HG03558 (cell line): ENCODE data around the gene SMYD3.
"Not testable (repeated sequence)": the region's sequence is repeated elsewhere in the genome, so short reads cannot be mapped to it uniquely, and the experiment has no call there.

ENCODE experiments used
- ATAC-seq: cut with Tn5 transposase; IDR thresholded peaks from one replicate; pipeline ENCODE4 v1.9.1; 2021; ENCODE audit warnings: moderate number of reproducible peaks; ENCODE audit not compliant: unreplicated experiment; ENCODE audit errors: extremely low read depth

The SMYD3 gene

DNA sequence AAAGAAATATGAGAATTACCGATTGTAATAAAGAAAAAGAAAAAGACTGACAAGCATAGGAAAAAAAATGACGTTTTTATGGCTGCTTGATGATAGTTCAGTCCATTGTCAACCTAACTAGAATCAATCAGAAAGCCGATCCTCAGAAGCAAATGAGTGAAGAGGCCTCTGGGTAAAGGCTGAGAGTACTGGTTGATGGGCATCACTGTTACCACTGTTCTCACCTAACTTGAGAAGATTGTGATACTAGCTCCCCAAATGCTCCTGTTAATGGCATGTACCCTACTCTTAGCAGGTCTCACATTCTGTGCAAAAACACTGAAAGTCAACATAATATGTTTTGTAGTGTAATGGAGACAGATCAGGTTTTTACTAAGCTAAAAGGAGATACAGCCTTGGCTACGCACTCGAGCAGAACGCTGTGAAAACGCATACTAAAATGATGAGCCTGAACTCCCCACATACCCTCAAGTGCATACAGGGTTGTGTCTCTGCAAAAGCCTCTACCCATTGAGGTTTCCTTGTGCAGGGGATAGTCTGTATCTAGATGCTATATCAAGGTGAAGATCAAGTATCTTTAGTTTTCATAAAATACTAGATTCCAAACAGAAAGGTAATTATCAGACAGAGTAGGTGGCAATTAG is 554.6 kb downstream of the SMYD3 start:
- ATAC-seq: no peak

DNA sequence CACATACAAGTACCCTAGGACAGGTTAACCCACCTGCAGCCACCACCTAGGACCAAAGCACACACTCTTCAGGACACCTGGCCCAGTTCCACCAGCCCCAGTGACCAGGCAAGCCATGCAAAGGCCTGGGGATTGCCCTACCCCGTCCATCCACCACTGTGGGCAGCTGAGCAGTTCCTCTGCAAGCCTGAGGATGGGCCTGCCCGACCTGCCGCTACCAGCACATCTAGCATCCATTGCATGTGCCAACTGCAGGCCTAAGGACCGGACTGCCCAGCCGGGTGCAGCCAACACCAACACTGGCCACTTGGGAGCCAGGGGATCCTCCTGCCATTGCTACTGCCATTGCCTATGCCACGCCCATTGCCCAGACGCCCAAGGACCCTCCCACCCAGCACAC is 558.3 kb downstream of the SMYD3 start:
- no peak for ATAC-seq

DNA sequence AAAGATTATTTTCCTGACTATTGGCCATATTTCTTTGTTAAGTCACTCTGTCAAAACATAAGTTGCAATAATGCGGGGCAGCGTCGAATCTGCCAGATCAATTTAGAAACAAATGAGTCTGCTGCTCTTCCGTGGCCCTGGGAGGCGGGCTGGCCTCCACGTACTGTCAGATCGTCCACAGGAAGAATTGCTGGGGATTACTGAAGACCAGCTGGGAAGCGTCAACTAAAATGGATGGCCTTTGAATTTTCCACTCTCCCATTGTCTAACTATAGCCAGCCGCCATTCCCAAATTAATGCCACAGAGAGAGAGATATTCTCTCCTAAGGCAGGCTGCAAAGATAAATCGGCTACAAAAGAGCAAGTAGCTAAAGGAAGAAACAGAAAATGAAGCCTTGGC is 560.2 kb downstream of the SMYD3 start:
- ATAC-seq: no peak

DNA sequence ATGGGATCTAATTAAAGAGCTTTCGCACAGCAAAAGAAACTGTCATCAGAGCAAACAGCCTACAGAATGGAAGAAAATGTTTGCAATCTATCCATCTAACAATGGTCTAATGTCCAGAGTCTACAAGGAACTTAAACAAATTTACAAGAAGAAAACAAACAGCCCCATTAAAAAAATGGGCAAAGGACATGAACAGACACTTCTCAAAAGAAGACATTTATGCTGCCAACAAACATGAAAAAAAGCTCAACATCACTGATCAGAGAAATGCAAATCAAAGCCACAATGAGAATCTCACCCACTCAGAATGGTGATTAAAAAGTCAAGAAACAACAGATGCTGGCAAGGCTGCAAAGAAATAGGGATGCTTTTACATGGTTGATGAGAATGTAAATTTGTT is 561.9 kb downstream of the SMYD3 start:
- not testable (repeated sequence) for ATAC-seq

DNA sequence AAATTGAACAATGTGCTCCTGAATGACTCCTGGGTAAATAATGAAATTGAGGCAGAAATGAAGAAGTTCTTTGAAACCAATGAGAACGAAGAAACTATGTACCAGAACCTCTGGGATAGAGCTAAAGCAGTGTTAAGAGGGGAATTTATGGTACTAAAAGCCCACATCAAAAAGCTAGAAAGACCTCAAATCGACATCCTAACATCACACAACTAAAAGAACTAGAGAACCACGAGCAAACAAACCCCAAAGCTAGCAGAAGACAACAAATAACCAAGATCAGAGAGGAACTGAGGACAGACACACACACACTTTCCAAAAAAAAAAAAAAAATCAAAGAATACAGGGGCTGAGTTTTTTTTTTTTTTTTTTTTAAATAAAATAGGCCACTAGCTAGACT is 564.2 kb downstream of the SMYD3 start:
- ATAC-seq: no peak

DNA sequence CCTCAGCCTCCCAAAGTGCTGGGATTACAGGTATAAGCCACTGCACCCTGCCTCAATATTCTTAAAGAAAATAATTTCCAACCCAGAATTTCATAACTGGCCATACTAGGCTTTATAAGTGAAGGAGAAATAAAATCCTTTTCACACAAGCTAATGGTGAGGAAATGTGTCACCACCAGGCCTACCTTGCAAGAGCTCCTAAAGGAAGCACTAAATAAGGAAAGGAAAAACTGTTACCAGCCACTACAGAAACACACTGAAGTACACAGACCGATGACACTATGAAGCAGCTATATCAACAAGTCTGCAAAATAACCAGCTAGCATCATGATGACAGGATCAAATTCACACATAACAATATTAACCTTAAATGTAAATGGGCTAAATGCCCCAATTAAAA is 565.3 kb downstream of the SMYD3 start:
- ATAC-seq: not testable (repeated sequence)

DNA sequence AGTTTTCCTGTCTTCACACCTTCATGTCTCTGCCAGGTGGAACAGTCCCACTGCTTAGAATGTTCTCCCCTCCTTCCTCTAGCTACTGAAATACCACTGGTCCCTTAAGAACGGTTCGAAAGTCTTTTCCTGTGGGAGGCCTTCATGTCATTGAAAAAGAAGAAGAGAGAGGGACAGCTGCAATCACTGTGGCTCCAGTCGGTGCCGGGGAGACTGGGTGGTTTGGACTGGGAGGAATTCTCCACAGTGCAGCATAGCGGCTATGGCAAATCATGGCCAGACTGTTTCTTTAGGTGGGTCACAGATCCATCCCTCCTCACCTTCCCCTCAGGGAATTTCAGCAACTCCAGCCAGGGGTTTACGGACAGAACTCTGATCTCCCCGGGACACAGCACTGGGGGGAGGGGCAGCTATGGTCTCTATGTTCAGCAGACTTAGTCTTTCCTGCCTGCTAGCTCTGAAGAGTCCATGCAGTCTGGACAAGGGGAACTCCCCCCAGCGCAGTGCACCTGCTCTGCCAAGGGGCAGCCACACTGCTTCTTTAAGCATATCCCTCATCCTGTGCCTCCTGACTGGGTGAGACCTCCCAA is 567.2 kb downstream of the SMYD3 start:
- no peak for ATAC-seq

DNA sequence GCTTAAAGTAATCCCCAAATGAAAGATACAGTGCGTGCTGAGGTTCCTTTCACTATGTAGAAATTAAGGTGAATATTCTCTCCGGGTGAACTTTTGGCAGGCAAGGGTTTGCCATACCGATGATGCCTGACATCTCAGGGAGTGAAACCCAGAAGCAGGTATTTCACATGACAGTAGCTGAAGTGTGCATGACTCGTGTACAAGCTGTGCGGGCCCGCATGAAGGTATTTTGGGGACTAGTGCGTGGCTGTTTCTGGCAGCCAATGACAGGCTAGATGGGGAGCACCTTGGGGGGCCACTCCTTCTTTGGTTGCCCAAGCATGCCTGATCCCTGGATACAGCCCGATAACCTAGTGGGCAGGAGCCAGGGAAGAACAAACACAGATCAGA is 569.0 kb downstream of the SMYD3 start:
- no peak for ATAC-seq

DNA sequence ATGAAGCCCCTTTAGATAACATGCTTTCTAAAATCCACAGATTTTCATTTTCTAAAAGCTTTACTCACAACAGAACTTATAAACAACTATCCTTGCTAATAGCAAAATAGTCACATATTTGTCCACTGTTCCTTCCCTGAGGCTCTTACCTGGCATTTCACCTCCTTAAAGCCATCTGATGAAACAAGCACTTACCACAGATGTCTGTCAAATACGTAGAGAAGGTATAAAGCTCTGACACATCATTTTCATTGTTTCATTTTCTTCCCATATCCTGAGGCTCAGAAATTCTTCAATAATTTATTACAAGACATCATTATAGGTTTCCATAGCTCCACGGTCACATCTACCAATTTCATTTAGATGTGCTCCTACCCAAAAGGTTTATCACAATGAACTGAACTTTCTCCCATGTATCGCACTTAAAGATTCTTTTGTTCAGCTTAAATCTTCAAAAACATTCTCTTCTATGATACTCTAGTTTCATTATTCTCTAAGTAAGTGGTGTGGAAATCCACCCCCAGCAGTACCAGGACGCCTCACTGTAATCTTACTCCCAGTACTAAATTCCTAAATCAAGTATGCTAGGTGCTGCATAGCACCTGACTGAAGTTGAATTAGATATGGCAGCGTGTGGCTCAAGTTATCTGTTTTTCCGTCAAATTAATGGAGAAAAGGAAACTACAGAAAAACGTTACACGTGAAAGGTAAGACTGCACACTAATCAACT is 569.6 kb downstream of the SMYD3 start:
- ATAC-seq: no peak

DNA sequence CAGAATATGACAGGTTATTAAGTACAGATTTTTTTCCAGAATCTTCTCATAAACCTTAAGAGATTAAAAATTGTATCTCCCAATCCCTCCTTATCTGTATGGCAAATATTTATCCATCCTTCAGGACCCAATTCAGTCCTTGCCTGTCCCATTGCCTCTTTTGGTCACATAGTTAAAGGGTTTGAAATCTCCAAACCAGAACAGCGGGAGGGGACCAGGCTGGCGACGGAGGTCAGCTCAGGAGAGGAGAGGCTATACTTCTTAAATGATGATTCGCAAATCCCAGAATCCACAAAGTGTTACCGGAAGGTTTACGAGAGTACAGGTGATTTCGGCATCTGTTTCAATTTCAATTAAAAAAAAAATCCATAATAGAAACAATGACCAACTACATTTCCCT is 572.7 kb downstream of the SMYD3 start:
- no peak for ATAC-seq

DNA sequence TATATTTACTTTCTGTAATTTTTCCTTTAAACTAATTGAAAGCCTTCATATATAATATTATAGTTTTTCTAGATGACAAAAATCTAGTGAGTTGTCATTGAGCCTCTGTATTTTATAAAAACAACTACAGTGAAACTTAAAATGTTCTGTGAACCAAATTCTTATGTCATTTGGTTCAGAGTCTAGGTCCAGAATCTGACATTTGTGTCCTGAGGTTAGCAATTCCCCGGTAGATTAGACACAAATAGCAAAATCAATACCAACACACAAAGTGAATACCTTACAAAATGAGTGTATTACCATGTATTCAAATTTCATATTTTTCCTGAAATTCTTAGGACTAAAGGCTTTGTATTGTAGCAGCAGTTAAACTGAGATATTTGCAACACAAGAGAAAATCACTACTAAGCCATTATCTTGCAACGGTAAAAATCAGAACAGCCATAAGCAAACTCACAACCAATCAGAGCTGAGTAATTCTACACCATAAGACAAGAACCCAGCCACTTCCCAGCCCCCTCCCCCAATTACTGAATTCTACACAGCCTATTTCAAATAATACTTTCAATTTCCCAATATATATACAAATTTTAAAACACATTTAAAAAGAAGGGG is 573.5 kb downstream of the SMYD3 start:
- ATAC-seq: no peak

DNA sequence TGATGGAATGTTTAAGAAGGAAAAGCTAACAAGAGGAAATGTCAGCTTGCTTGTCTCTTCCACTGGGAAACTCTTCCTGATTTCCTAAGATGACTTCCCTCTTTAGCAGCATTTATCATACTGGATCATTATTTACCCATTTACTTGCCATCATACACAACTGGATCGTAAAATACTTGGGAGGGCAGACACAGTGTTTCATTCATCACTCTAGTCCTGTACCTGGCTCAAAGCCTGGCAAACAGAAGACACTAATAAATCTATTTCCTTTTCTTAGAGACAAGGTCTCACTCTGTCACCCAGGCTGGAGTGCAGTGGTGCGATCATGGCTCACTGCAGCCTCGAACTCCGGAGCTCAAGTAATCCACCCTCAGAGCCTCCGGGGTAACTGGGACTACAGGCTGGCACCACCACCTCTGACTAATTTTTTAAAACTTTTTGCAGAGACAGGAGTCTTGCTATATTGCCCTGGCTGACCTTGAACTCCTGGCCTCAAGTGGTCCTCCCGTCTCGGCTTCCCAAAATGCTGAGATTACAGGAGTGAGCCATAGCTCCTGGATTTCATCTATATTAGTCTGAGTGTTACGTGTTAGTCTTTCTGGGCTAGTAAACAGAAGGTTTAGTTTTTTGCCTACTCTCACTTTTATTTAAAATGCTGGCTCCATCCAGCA is 574.6 kb downstream of the SMYD3 start:
- ATAC-seq: no peak

DNA sequence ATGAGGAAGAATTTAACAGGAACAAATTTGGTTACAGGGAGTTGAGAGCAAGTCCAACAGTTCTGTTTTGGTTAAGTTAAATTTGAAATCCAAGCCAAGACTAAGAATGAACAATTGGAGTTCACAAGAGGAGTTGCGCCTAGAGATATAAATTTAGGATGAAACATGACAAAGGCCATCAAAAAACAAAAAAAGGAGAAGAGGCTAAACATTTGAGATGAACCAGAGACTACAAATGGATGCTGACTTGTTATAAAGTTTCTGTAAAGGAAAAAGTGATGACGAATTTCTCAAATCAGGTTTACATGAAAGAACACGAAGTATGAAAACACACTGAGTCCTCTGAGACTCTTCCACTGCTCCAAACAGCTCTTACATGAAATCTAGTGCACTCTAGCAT is 575.6 kb downstream of the SMYD3 start:
- ATAC-seq: no peak

DNA sequence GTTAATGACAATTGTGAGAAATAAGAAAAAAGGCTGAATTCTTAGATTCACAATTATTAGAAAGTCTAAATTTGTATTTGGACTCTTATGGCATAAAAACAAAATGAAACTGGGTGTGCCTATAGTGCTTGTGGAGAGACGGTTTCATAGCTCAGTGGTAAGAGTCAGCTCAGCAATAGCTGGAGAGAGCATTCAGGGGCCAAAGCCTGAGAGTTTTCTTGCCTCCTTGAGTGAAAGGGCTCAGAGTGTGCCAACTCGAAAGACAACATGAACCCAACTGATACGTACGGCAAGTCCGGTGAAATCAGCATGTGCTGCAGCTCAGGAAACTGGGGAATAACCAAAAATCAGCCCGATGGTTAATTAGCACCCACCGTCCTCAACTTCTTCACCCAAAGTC is 577.9 kb downstream of the SMYD3 start:
- ATAC-seq: no peak

DNA sequence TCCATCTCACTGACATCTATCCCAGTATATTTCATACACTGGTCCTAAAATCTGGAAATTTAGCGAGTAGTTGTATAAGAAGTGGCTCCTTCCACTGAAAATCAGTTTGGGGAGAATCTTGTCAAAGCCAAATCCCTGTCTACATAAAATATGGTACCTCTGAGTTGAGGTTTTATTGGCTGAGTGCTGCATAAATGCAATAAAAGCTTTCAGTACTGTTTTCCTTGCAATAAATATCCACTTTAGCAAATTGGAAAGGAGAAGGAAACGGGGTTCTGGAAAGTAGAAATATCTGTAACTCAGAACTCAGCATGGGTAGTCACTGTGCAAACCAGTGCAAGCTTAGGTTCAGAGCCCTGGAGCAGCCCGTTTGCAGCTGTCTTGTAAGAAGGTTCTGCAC is 580.2 kb downstream of the SMYD3 start:
- no peak for ATAC-seq

DNA sequence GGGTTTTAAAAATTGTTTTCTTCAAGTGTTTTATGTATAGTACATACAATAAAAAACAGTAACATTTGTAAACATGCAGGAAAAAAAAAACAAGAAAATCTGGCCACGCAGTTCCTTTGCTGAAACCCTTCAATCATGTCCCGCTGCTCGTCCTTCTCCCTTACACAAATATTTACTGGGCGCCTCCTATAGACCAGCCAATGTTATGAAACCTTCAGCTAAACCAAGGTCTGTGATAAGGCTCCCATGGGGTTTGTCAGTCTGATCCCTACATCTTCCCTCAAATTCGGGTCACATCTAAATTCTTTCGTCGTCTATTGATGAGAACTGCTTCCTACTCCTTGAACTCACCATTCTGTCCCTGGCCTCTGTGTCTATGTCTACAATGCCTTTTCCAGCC is 583.9 kb downstream of the SMYD3 start:
- ATAC-seq: no peak

DNA sequence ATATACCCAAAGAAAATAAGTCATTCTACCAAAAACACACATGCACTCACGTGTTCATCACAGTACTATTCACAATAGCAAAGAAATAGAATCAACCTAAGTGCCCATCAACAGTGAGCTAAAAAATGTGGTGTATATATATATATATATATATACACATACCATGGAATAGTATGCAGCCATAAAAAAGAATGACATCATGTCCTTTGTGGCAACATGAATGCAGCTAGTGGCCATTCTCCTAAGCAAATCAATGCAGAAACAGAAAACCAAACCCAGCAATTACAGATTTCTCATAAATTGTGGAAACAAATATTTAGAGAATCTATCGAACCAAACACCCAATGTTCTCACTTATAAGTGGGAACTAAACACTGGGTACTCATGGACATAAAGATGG is 585.7 kb downstream of the SMYD3 start:
- no peak for ATAC-seq

DNA sequence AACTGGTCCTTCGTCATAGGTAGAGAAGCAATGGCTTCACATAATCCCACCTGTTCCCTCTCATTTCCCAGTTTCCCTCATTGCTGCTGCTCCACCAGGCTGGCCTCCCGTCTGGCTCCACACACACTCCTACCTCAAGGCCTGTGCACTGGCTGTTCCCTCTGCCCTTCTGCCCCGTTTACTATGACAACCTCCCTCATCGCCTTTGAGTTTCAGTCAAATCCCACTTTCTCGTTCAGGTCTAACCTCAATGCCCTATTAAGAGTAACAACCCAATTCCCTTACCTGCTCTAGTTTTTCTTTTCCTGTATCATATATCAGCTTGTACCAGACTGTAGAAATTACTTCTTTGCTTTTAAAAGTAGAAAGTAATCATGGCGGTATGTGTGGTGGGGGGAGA is 589.7 kb downstream of the SMYD3 start:
- no peak for ATAC-seq

DNA sequence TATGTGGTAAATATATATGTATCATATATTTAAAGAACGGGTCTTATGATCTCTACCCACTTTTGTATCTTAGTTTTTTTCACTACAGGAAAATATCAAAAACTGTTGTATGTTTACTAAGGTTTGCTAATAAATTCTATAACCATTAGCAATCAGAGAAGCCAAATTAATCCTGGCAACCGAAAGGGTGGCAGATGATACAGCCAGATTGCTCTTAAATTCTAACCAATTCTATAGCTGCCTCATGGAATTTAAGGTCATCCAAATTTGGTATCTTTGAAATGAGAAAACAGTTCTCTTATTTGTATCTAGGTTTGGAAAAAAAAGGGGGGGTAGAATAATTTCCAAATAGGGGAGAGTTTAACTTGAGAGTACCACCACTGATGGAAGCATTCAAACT is 591.2 kb downstream of the SMYD3 start:
- ATAC-seq: no peak

DNA sequence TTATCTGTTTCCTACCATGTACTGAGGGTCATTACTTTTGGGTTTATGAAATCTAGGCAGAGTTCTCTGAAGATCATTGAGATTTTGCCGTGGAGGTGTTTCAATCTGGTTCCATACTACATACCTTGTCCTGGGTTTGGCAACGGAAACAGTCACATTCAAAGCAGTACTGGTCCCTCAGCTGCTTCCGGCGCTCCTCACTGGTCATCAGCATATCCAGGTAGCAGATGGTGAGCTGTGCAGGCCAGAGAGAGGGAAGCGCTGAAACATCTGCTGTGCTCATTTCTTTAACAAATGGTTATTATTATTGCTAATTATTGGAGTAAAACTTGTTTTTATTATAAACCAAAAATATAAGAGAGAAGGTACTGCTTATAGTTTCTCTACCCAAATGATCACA is 591.7 kb downstream of the SMYD3 start:
- no peak for ATAC-seq

DNA sequence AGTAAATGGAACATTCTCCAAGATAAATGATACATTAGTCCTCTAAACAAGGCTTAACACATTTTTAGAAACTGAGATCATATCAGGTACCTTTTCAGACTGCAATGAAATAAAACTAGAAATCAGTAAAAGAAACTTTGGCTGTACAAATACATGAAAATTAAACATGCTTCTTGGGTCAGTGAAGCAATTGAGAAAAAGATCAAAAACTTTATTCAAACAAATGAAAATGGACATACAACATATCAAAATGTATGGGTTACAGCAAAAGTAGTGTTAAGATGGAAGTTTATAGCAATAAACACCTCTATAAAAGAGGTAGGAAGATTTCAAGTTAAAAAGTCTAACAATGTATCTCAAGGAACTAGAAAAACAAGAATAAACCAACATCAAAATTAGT is 598.5 kb downstream of the SMYD3 start:
- no peak for ATAC-seq
